Right lobe of liver (tissue), 6 donors: ENCODE measurements around the gene PTPRU. TPM values are rescaled to one million over a fixed set of nuclear protein-coding genes. Genes with fewer than 3 reads are reported as not detected.
"Not testable (repeated sequence)": the region's sequence is repeated elsewhere in the genome, so short reads cannot be mapped to it uniquely, and the experiment has no call there.

ENCODE experiments used
- ATAC-seq, 4 donors: fragments of 200-7000 bp; cut with Tn5 transposase; one replicate each; pipeline ENCODE4 v1.9.1; 2020; ENCODE audit warnings: mild to moderate bottlenecking in 4 of 4, moderate library complexity in 4 of 4
- DNase-seq, 3 donors: peaks; one replicate each; pipeline ENCODE4 v3.0.0-alpha.2; 2020
- H3K27ac ChIP-seq, 3 donors: fragments of 200-600 bp; one replicate each; pipeline ENCODE4 v1.8.0; 2022
- H3K27me3 ChIP-seq, 2 donors: fragments of 200-600 bp; one replicate each; pipeline ENCODE4 v1.8.0; 2022
- H3K36me3 ChIP-seq, 4 donors: fragments of 200-600 bp; sonication (generic) in 1 of 4; one replicate each; pipeline versions ENCODE4 v1.5.1 to v1.8.0; 2017 to 2022; ENCODE audit warnings: control low read depth in 1 of 4
- H3K4me1 ChIP-seq, 4 donors: fragments of 200-600 bp; sonication (generic) in 1 of 4; one replicate each; pipeline versions ENCODE4 v1.5.1 to v1.8.0; 2017 to 2022; ENCODE audit warnings: control low read depth in 1 of 4
- H3K4me3 ChIP-seq, 3 donors: fragments of 200-600 bp; one replicate each; pipeline ENCODE4 v1.8.0; 2022
- H3K9me3 ChIP-seq, 4 donors: fragments of 200-600 bp; sonication (generic) in 1 of 4; one replicate each; pipeline versions ENCODE4 v1.5.1 to v1.8.0; 2017 to 2022; ENCODE audit warnings: control low read depth in 1 of 4
- POLR2A ChIP-seq: fragments of 450-650 bp; IDR thresholded peaks from one replicate; pipeline ENCODE4 v1.6.1; 2017; ENCODE audit warnings: antibody characterized with exemption, mild to moderate bottlenecking
- WGBS: methylation state at CpG from one replicate; pipeline ENCODE4 v1.1.6; 2018; ENCODE audit warnings: low coverage, low lambda C conversion rate; ENCODE audit not compliant: insufficient coverage; ENCODE audit errors: missing lambda C conversion rate; 5-methylcytosine and 5-hydroxymethylcytosine counted together
- intact Hi-C, 2 donors: fragments of 100-400 bp; cut with DNase I; formaldehyde crosslinking; loops; one replicate each; pipeline versions ENCODE4 v1.11.2 to v1.14.1; 2022
- total RNA-seq, 6 experiments: library from RNA; depleted of rRNA in 2 of 6; stranded (reverse); fragments of >200 nt in 2 of 6; fragmentation: NEBNext Ultra II Directional in 3 of 6; extraction: Animal tissue kit (Norgen Biotek cat#: 25700) in 3 of 6; gene quantifications; one replicate each; pipeline versions ENCODE4 v1.1.0 to v1.2.4, GENCODE V29; 2016 to 2023
- TF ChIP-seq, protein P1 (sequence below), 4 donors: fragments of 200-600 bp in 3 of 4; fragments of 450-650 bp in 1 of 4; IDR thresholded peaks; one replicate each; pipeline versions ENCODE4 v1.5.1 to v1.8.0; 2016 to 2022; ENCODE audit warnings: antibody characterized with exemption in 4 of 4, mild to moderate bottlenecking in 2 of 4
- donor health status: DM: no; HTN: yes; CAD: no.
- donor health status: DM: no; HTN: no; CAD: no.
- donor health status: DM: no; HTN: no; CAD: no.
- donor health status: DM: no; HTN: yes; CAD: no.
- donor health status: DM: no; HTN: yes; CAD: no.

The PTPRU gene
- total RNA-seq, 6 experiments from 2014 or later, result 4.8 to 22.3 (median 14.5) TPM

DNA sequence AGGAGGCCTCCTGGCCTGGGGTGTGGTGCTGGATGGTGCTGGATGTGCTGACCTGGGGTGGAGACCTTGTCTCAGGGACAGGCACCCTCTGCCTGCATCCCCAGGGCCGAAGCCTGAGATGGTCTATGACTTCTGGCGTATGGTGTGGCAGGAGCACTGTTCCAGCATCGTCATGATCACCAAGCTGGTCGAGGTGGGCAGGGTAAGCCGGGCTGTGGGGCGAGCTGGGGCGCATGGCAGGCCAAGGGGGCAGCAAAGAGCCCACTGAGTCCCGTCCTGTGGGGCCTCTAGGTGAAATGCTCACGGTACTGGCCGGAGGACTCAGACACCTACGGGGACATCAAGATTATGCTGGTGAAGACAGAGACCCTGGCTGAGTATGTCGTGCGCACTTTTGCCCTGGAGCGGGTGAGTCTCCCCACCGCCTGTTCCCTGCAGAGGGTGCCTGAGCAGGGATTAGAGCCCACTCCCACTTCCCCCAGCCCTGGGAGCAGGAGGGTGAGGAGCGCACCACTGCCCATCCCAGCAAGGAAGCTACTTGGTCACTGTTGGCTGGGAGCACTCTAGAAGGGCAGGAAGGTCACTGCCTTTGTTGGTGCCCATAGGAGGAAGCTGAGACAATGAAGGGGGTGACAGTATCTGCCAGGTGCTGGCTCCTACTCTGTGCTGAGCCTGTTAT lies 75.2 kb downstream of the PTPRU start:
- Histone ChIP-seq H3K27me3 (no peaks in the 10 kb centered on the region), H3K27ac (no peak overlapping the region), H3K4me3 (no peak overlapping the region), H3K36me3 (peaks cover 0 to 5% (median 0%) of the 10 kb centered on the region in 4 donors), H3K9me3 (no peaks in the 10 kb centered on the region), H3K4me1 (no peaks in the 10 kb centered on the region)
- DNase-seq (no peak), ATAC-seq (no peak)
- TF ChIP-seq, protein P1, sequence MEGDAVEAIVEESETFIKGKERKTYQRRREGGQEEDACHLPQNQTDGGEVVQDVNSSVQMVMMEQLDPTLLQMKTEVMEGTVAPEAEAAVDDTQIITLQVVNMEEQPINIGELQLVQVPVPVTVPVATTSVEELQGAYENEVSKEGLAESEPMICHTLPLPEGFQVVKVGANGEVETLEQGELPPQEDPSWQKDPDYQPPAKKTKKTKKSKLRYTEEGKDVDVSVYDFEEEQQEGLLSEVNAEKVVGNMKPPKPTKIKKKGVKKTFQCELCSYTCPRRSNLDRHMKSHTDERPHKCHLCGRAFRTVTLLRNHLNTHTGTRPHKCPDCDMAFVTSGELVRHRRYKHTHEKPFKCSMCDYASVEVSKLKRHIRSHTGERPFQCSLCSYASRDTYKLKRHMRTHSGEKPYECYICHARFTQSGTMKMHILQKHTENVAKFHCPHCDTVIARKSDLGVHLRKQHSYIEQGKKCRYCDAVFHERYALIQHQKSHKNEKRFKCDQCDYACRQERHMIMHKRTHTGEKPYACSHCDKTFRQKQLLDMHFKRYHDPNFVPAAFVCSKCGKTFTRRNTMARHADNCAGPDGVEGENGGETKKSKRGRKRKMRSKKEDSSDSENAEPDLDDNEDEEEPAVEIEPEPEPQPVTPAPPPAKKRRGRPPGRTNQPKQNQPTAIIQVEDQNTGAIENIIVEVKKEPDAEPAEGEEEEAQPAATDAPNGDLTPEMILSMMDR (IDR thresholded peaks at IDR 0.05), result no peak
- intact Hi-C loops, result no loop called here
- WGBS, result no CpG with 5 or more reads among the region's 16 CpGs

DNA sequence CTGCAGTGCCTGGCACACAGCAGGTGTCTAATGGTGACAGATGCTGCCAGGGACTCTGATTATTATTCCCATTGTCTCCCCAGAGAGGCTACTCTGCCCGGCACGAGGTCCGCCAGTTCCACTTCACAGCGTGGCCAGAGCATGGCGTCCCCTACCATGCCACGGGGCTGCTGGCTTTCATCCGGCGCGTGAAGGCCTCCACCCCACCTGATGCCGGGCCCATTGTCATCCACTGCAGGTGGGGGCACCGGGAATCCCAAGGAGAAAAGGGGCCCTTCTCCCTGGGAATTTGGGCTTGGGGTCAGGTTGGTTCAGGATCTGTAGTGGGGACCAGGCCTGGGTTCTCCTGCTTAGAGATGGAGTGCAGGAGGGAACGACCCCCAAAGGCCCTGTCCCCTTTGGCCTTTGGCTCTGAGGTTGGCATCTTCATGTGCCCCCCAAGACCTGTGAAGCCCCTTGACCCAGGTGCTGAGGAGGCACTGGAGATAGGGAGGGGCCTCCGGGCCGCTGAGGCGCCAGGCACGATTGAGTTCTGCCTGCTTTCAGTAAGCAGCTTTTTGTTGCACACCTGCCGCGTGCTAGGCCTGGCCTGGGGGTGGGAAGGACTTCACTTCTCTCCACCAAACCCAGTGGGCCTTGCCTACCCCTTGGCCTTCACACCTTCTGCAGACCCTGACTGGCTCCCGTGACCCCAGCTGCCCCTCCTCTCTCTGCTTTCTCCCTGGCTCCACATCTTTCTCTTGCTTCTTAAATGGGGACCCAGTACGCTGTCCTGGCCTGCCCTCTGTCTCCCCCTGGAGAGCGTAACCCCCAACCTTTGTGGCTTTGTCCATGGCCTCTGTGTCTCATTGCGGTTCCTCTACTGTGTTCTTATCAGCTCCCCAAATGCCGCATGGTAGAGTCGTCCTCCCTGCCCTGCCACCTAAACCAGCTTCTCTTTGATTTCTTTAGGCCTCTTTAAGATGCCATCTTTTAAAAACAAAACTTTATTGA lies 76.4 kb downstream of the PTPRU start:
- intact Hi-C loops, result no loop called here
- Histone ChIP-seq H3K27me3 (no peaks in the 10 kb centered on the region), H3K9me3 (no peaks in the 10 kb centered on the region), H3K4me1 (no peaks in the 10 kb centered on the region), H3K36me3 (peaks cover 0 to 5% (median 0%) of the 10 kb centered on the region in 4 donors), H3K27ac (no peak overlapping the region), H3K4me3 (no peak overlapping the region)
- ATAC-seq (no peak), DNase-seq (no peak)
- TF ChIP-seq, protein P1 (IDR thresholded peaks at IDR 0.05), result no peak
- TF ChIP-seq POLR2A, result no peak
- WGBS, result 88% methylated on average over 7 of the region's 24 CpGs

DNA sequence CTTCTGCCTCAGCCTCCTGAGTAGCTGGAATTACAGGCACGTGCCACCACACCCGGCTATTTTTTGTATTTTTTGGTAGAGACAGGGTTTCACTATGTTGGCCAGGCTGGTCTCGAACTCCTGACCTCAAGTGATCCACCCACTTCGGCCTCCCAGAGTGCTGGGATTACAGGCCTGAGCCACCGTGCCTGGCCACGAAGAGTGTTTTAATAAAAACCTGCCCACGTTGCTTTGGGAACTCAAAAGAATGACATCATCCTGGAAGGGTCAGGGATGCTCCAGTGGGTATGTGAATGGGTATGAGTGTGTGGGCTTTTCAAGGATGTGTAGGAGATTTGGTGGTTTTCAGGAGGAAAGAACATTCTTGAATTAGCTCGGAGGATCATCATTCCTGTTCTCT lies 78.4 kb downstream of the PTPRU start:
- H3K9me3 ChIP-seq, H3K4me3 ChIP-seq, H3K27ac ChIP-seq, H3K36me3 ChIP-seq, DNase-seq, ATAC-seq, intact Hi-C loops, H3K27me3 ChIP-seq, H3K4me1 ChIP-seq: not testable (repeated sequence)
- 80% methylated on average over 8 of the region's 8 CpGs for WGBS

DNA sequence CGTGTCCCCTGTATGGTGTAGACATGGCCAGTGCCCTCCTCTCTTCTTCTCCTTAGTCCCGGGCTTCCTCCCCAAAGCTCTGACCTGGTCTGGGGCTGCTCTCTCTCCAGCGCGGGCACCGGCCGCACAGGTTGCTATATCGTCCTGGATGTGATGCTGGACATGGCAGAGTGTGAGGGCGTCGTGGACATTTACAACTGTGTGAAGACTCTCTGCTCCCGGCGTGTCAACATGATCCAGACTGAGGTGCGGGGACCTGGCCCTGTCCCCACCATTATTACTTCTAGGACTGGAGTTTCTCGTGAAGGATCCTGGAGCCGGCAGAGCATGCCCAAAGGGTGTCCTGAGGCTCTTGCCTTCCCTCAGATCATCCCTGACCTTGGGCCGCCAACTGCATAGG lies 78.9 kb downstream of the PTPRU start:
- Histone ChIP-seq H3K36me3 (peaks cover 0 to 5% (median 0%) of the 10 kb centered on the region in 4 donors), H3K4me1 (peaks cover 0 to 5% (median 0%) of the 10 kb centered on the region in 4 donors), H3K9me3 (no peaks in the 10 kb centered on the region), H3K27me3 (no peaks in the 10 kb centered on the region), H3K4me3 (no peak overlapping the region), H3K27ac (no peak overlapping the region)
- WGBS, result no CpG with 5 or more reads among the region's 15 CpGs
- intact Hi-C loops, result no loop called here
- TF ChIP-seq, protein P1 (IDR thresholded peaks at IDR 0.05), result no peak
- TF ChIP-seq POLR2A, result no peak
- DNase-seq (no peak), ATAC-seq (no peak)

- ATAC-seq, result no peak
- intact Hi-C loops, result no loop called here
- H3K27ac ChIP-seq, result no peak overlapping the region
- no peaks in the 10 kb centered on the region for H3K27me3 ChIP-seq
- H3K9me3 ChIP-seq, result no peaks in the 10 kb centered on the region
- H3K4me3 ChIP-seq, result no peak overlapping the region
- no peak for DNase-seq
- no CpG with 5 or more reads among the region's 4 CpGs for WGBS
- peaks cover 0 to 5% (median 0%) of the 10 kb centered on the region in 4 donors for H3K4me1 ChIP-seq
- peaks cover 0 to 5% (median 0%) of the 10 kb centered on the region in 4 donors for H3K36me3 ChIP-seq
- TF ChIP-seq, protein P1 (IDR thresholded peaks at IDR 0.05), result no peak
- no peak for TF ChIP-seq POLR2A
These were observed 79.6 kb downstream of the PTPRU start for GRCh38 chr1:29315876-29316275.
